ENCODE results near the gene RHBDL1.
A peak's percentile ranks its signal among the peaks of the same experiment; 100 is the strongest.

The RHBDL1 gene

GRCh38 chr16:693364-693763 is 17.9 kb downstream of the RHBDL1 start:
- no peak for DNase-seq (ENCODE audit: low spot score)
- H3K27ac ChIP-seq = no peak overlapping the region
- no peak for TF ChIP-seq CTCF (IDR thresholded peaks at IDR 0.05)
- no peak overlapping the region for H3K4me3 ChIP-seq

- H3K27ac ChIP-seq = no peak overlapping the region
- no peak for DNase-seq (ENCODE audit: low spot score)
- peak overlapping the region; percentile 52 for H3K4me3 ChIP-seq
- no peak for TF ChIP-seq CTCF (IDR thresholded peaks at IDR 0.05)
Measured at GRCh38 chr16:693766-694165, 18.3 kb downstream of the RHBDL1 start.

DNA sequence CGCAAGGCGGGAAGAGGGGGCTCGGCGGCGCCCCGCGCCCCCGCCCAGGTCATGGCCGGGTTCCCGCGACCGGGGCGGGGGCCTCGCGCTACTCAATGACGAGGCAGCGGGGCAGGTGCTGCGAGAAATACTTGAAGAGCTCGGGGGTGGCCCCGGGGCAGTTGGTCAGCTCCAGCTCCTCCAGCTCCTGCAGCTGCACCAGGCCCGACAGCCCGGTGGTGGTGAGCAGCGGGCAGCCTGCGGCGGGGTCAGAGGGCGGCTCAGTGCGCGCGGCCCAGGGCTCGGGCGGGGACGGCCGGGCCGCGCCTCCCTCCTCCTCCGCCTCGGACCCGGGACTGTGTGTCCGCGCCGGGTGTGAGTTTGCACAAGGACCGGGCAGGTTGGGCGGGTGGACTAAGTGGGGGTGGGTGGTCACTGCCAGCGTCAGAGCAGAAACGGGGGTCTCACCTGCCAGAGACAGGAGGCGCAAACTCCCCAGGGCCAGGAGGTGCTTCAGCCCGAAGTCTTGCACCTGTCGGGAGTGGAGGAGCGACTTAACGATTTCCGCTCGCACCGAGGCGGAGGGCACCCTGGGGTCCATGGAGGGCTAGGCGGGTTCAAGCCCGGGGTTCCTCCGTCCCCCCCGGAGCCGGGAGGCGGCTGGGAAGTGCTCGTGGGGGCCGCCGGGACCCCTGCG is 18.9 kb downstream of the RHBDL1 start:
- DNase-seq (ENCODE audit: low spot score) = no peak
- no peak overlapping the region for H3K27ac ChIP-seq
- no peak for TF ChIP-seq CTCF (IDR thresholded peaks at IDR 0.05)
- peak overlapping the region; percentile 52 for H3K4me3 ChIP-seq

- DNase-seq (ENCODE audit: low spot score) = no peak
- H3K27ac ChIP-seq = no peak overlapping the region
- no peak for TF ChIP-seq CTCF (IDR thresholded peaks at IDR 0.05)
- peak overlapping the region; percentile 52 for H3K4me3 ChIP-seq
Measured at GRCh38 chr16:694863-695354, 19.4 kb downstream of the RHBDL1 start.

GRCh38 chr16:695355-696089 is 20.1 kb downstream of the RHBDL1 start:
- Histone ChIP-seq H3K27ac (no peak overlapping the region), H3K4me3 (peak overlapping the region; percentile 52)
- TF ChIP-seq CTCF (IDR thresholded peaks at IDR 0.05) = no peak
- DNase-seq (ENCODE audit: low spot score) = no peak

DNA sequence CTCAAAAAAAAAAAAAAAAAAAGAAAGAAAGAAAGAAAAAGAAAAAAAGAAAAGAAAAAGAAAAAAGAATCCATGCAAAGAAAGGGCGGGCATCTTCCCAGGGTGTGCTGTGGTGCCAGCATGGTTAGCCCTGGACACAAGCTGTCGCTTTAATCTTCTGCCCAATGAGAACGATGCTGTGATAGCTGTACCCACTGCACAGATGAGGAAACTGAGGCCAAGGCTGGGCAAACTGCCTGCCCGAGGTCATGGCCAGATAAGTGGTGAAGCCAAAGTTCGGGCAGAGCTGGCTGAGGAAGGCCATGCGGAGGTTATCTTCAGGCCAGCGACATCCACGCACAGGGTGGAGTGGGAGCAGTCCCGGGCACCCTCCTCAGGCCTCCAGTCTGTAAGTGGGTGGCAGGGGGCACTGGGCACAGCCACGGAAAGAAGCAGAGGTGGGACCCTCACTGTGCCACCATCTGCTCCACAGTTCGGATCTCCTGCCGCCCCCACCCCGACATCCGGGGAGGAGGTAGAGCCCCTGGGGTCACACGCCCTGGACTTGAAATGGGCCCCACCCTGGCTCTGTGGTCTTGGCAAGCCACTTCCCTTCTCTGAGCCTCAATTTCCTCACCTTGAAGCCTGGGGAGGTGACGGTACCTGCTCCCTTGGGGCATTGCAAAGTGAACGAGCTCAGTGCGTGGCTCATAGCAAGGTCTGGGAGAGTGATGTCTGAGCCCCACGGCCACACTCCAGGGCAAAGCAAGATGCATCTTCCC is 23.6 kb downstream of the RHBDL1 start:
- DNase-seq (ENCODE audit: low spot score) = no peak
- no peak for TF ChIP-seq CTCF (IDR thresholded peaks at IDR 0.05)
- Histone ChIP-seq H3K4me3 (no peak overlapping the region), H3K27ac (no peak overlapping the region)
